ENCODE data around the gene CYB5R4. TPM values are rescaled to one million over a fixed set of nuclear protein-coding genes. Genes with fewer than 3 reads are reported as not detected.

Gene CYB5R4
- polyA plus RNA-seq, 1 of the 3 experiments (the other 2 are of a cell fraction), result 3.3 TPM

GRCh38 chr6:83859410-83860358, at the start of gene CYB5R4 (continued):
- TF ChIP-seq SMC3 (IDR thresholded peaks at IDR 0.05; ENCODE audit: low read depth, low read length), result no peak
- TF ChIP-seq, protein P1, sequence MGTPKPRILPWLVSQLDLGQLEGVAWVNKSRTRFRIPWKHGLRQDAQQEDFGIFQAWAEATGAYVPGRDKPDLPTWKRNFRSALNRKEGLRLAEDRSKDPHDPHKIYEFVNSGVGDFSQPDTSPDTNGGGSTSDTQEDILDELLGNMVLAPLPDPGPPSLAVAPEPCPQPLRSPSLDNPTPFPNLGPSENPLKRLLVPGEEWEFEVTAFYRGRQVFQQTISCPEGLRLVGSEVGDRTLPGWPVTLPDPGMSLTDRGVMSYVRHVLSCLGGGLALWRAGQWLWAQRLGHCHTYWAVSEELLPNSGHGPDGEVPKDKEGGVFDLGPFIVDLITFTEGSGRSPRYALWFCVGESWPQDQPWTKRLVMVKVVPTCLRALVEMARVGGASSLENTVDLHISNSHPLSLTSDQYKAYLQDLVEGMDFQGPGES (IDR thresholded peaks at IDR 0.05; ENCODE audit: low read depth, low read length), result no peak
- no peak for TF ChIP-seq TCF12 (IDR thresholded peaks at IDR 0.05)
- no peak for TF ChIP-seq RAD21 (IDR thresholded peaks at IDR 0.05; ENCODE audit: low read length)
- peak; percentile 85 for TF ChIP-seq NRF1 (IDR thresholded peaks at IDR 0.05; ENCODE audit: low read depth, low read length)
- no peak for TF ChIP-seq GATA2 (CRISPR knock-in tag; IDR thresholded peaks at IDR 0.05)

DNA sequence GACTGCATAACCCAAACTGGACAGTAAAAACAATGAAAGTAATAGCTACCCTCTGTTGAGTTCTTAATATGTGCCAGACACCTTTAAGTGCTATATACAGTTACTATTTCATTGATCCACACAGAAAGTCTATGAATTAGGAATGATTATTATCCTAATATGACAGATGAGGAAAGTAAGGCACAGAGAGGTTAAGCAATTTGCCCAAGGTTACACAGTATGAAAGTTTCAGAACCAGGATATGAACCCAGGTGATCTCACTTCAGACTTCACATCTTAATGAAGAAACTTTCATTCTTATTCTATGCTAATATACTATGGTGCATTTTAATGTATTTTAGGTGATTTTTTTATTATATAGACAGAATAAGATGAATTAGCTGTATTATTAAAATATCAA, 46.9 kb upstream of the CYB5R4 start:
- Histone ChIP-seq H3K79me2 (ENCODE audit: insufficient read depth) (no peaks in the 10 kb centered on the region), H3K27ac (ENCODE audit: low read depth in 2 of 2, low read length in 1 of 2) (no peak overlapping the region), H4K20me1 (ENCODE audit: insufficient read depth) (no peaks in the 10 kb centered on the region), H3K4me3 (ENCODE audit: low read depth in 2 of 2, low read length in 1 of 2) (no peak overlapping the region), H3K36me3 (replicated peaks in 1 of 2; ENCODE audit: control insufficient read depth in 1 of 2, insufficient read depth in 2 of 2, low read length in 1 of 2) (no peaks in the 10 kb centered on the region), H3K9ac (no peak overlapping the region), H3K27me3 (ENCODE audit: insufficient read depth) (no peaks in the 10 kb centered on the region), H3K9me3 (no peaks in the 10 kb centered on the region), H3K4me1 (ENCODE audit: control insufficient read depth in 1 of 2, insufficient read depth in 2 of 2, low read depth in 1 of 2, low read length in 1 of 2) (no peaks in the 10 kb centered on the region; a peak in 1 of 4 replicates), H3K4me2 (no peak overlapping the region), H3F3A (replicated peaks; ENCODE audit: insufficient read depth) (no peaks in the 10 kb centered on the region), H3K9me2 (no peaks in the 10 kb centered on the region), H2AFZ (ENCODE audit: low read depth) (no peak overlapping the region)
- no peak for DNase-seq
- ChIA-PET CTCF (interaction anchor here (0.7 kb wide), 1 partner anchor 143 kb away, joined by 3 read pairs; no protein-coding TSS in a partner anchor), POLR2A (no interaction called here)
- no peak for TF ChIP-seq NRF1 (IDR thresholded peaks at IDR 0.05; ENCODE audit: low read depth, low read length)
- TF ChIP-seq FOXJ3 (CRISPR knock-in tag; IDR thresholded peaks at IDR 0.05), result no peak
- TF ChIP-seq GATA2 (CRISPR knock-in tag; IDR thresholded peaks at IDR 0.05), result no peak
- TF ChIP-seq GABPA (IDR thresholded peaks at IDR 0.05; ENCODE audit: low read depth), result no peak
- TF ChIP-seq SIN3A (IDR thresholded peaks at IDR 0.05; ENCODE audit: borderline replicate concordance, low read depth, low read length), result no peak
- TF ChIP-seq, protein P2, sequence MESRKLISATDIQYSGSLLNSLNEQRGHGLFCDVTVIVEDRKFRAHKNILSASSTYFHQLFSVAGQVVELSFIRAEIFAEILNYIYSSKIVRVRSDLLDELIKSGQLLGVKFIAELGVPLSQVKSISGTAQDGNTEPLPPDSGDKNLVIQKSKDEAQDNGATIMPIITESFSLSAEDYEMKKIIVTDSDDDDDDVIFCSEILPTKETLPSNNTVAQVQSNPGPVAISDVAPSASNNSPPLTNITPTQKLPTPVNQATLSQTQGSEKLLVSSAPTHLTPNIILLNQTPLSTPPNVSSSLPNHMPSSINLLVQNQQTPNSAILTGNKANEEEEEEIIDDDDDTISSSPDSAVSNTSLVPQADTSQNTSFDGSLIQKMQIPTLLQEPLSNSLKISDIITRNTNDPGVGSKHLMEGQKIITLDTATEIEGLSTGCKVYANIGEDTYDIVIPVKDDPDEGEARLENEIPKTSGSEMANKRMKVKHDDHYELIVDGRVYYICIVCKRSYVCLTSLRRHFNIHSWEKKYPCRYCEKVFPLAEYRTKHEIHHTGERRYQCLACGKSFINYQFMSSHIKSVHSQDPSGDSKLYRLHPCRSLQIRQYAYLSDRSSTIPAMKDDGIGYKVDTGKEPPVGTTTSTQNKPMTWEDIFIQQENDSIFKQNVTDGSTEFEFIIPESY (IDR thresholded peaks at IDR 0.05; ENCODE audit: borderline replicate concordance, low read depth), result no peak
- TF ChIP-seq EP300 (IDR thresholded peaks at IDR 0.05; ENCODE audit: borderline replicate concordance in 1 of 2, low read depth in 1 of 2, low read length in 1 of 2), result no peak
- no peak for TF ChIP-seq MEF2A (IDR thresholded peaks at IDR 0.05; ENCODE audit: borderline replicate concordance, low read depth)
- no peak for TF ChIP-seq CTCF (IDR thresholded peaks at IDR 0.05)
- TF ChIP-seq, protein P3, sequence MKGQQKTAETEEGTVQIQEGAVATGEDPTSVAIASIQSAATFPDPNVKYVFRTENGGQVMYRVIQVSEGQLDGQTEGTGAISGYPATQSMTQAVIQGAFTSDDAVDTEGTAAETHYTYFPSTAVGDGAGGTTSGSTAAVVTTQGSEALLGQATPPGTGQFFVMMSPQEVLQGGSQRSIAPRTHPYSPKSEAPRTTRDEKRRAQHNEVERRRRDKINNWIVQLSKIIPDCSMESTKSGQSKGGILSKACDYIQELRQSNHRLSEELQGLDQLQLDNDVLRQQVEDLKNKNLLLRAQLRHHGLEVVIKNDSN (IDR thresholded peaks at IDR 0.05; ENCODE audit: borderline replicate concordance, low read depth), result no peak
- TF ChIP-seq REST (IDR thresholded peaks at IDR 0.05; ENCODE audit: low read depth, low read length), result no peak
